Aorta (tissue), 5 donors: Measurements from ENCODE around the gene TDRKH. TPM values are rescaled to one million over a fixed set of nuclear protein-coding genes. Genes with fewer than 3 reads are reported as not detected.

Source experiments
- ATAC-seq: fragments of 200-7000 bp; cut with Tn5 transposase; one replicate; pipeline ENCODE4 v1.9.1; 2022; ENCODE audit warnings: moderate library complexity; ENCODE audit not compliant: low FRiP score
- DNase-seq, 2 donors: peaks; one replicate each; pipeline ENCODE4 v3.0.0-alpha.2; 2020
- H3K27ac ChIP-seq, 2 donors: one replicate each; pipeline ENCODE4 v1.5.1; 2013; ENCODE audit warnings: low read length in 2 of 2, mild to moderate bottlenecking in 2 of 2, moderate library complexity in 2 of 2, control low read depth in 1 of 2, inconsistent platforms in 1 of 2, low read depth in 1 of 2
- H3K27me3 ChIP-seq, 2 donors: one replicate each; pipeline ENCODE4 v1.6.1; 2013; ENCODE audit warnings: control low read depth in 1 of 2, low read length in 1 of 2, mild to moderate bottlenecking in 1 of 2, moderate library complexity in 1 of 2; ENCODE audit not compliant: insufficient read depth in 2 of 2, control insufficient read depth in 1 of 2
- H3K36me3 ChIP-seq, 2 donors: one replicate each; pipeline ENCODE4 v1.6.1; 2013; ENCODE audit warnings: control low read depth in 1 of 2, low read length in 1 of 2, mild to moderate bottlenecking in 1 of 2; ENCODE audit not compliant: insufficient read depth in 2 of 2, control insufficient read depth in 1 of 2
- H3K4me1 ChIP-seq, 2 donors: one replicate each; pipeline ENCODE4 v1.6.1; 2013; ENCODE audit warnings: low read length in 2 of 2, control low read depth in 1 of 2, mild to moderate bottlenecking in 1 of 2, moderate library complexity in 1 of 2; ENCODE audit not compliant: insufficient read depth in 2 of 2, control insufficient read depth in 1 of 2
- H3K4me3 ChIP-seq, 2 donors: one replicate each; pipeline ENCODE4 v1.5.1; 2013; ENCODE audit warnings: low read length in 2 of 2, control low read depth in 1 of 2, mild to moderate bottlenecking in 1 of 2
- H3K9me3 ChIP-seq: one replicate; pipeline ENCODE4 v1.6.1; 2013; ENCODE audit warnings: mild to moderate bottlenecking, low read length; ENCODE audit not compliant: control insufficient read depth
- WGBS, 2 donors: extraction: QIAGEN DNeasy Blood & Tissue Kit; methylation state at CpG; one replicate each; pipeline ENCODE4 v1.1.7; 2013; 5-methylcytosine and 5-hydroxymethylcytosine counted together
- intact Hi-C, 2 donors: fragments of 100-400 bp; cut with DNase I; formaldehyde crosslinking; loops; one replicate each; pipeline versions ENCODE4 v1.14.2 to v1.15.0; 2022
- polyA plus RNA-seq, 2 donors: library from polyadenylated mRNA; stranded (reverse); fragments of 200-250 nt; gene quantifications; one replicate each; pipeline ENCODE4 v1.2.3, GENCODE V29; 2013
- total RNA-seq, 2 donors: library from RNA; stranded (reverse); fragmentation: NEBNext Ultra II Directional; extraction: Animal tissue kit (Norgen Biotek cat#: 25700); gene quantifications; one replicate each; pipeline ENCODE4 v1.2.1, GENCODE V29; 2021
- donor health status: healthy with polysubstance abuse.
- donor health status: Bipolar disorder and iron deficiency.
- donor health status: DM: no; HTN: no; CAD: no.
- donor health status: DM: no; HTN: no; CAD: no.
- donor health status: DM: yes; HTN: yes; CAD: no.

Gene TDRKH
- total and polyA plus RNA-seq, 4 donors = 1.5 to 9.1 (median 3.1) TPM

- Histone ChIP-seq H3K9me3 (no peaks in the 10 kb centered on the region), H3K36me3 (no peaks in the 10 kb centered on the region), H3K27ac (no peak overlapping the region), H3K4me1 (no peaks in the 10 kb centered on the region), H3K4me3 (no peak overlapping the region), H3K27me3 (no peaks in the 10 kb centered on the region)
- WGBS, 2 donors = 52 to 61% methylated on average over 9 of the region's 9 CpGs
- intact Hi-C loops = no loop called here
- ATAC-seq (no peak), DNase-seq (no peak)
Observed at GRCh38 chr1:151827853-151828252, 37.6 kb upstream of the TDRKH start.

- no peaks in the 10 kb centered on the region for H3K27me3 ChIP-seq
Observed at GRCh38 chr1:151825751-151826660, 35.7 kb upstream of the TDRKH start.

GRCh38 chr1:151825204-151825603 is 34.9 kb upstream of the TDRKH start:
- no peaks in the 10 kb centered on the region for H3K27me3 ChIP-seq
- no peak overlapping the region for H3K27ac ChIP-seq
- 78% methylated on average over 9 of the region's 9 CpGs for WGBS, 2 donors
- intact Hi-C loops = no loop called here
- no peaks in the 10 kb centered on the region for H3K4me1 ChIP-seq
- ATAC-seq = no peak
- H3K9me3 ChIP-seq = no peaks in the 10 kb centered on the region
- no peak for DNase-seq
- H3K4me3 ChIP-seq = no peak overlapping the region
- no peaks in the 10 kb centered on the region for H3K36me3 ChIP-seq

More at GRCh38 chr1:151825751-151826660, 35.7 kb upstream of the TDRKH start:
- ATAC-seq (no peak), DNase-seq (no peak)
- WGBS, 2 donors = 51 to 53% methylated on average over 21 of the region's 21 CpGs
- no peaks in the 10 kb centered on the region for H3K4me1 ChIP-seq
- intact Hi-C loops = no loop called here
- H3K4me3 ChIP-seq = no peak overlapping the region
- H3K36me3 ChIP-seq = no peaks in the 10 kb centered on the region
- H3K27ac ChIP-seq = no peak overlapping the region
- no peaks in the 10 kb centered on the region for H3K9me3 ChIP-seq

GRCh38 chr1:151823175-151823574 is 32.9 kb upstream of the TDRKH start:
- ATAC-seq (no peak), DNase-seq (no peak)
- H3K27ac ChIP-seq = no peak overlapping the region
- H3K27me3 ChIP-seq = no peaks in the 10 kb centered on the region
- 74 to 81% methylated on average over 8 of the region's 8 CpGs for WGBS, 2 donors
- intact Hi-C loops = no loop called here
- no peak overlapping the region for H3K4me3 ChIP-seq
- no peaks in the 10 kb centered on the region for H3K36me3 ChIP-seq
- no peaks in the 10 kb centered on the region for H3K4me1 ChIP-seq
- H3K9me3 ChIP-seq = no peaks in the 10 kb centered on the region

- no peaks in the 10 kb centered on the region for H3K9me3 ChIP-seq
- intact Hi-C loops = no loop called here
- H3K27me3 ChIP-seq = no peaks in the 10 kb centered on the region
- WGBS, 2 donors = 50 to 56% methylated on average over 7 of the region's 7 CpGs
- no peak for DNase-seq
- H3K36me3 ChIP-seq = no peaks in the 10 kb centered on the region
- no peak overlapping the region for H3K4me3 ChIP-seq
- H3K27ac ChIP-seq = no peak overlapping the region
- no peaks in the 10 kb centered on the region for H3K4me1 ChIP-seq
- ATAC-seq = no peak
Observed at GRCh38 chr1:151822404-151822803, 32.1 kb upstream of the TDRKH start.

- H3K27me3 ChIP-seq = no peaks in the 10 kb centered on the region
- no peak overlapping the region for H3K4me3 ChIP-seq
- no peak overlapping the region for H3K27ac ChIP-seq
- H3K9me3 ChIP-seq = no peaks in the 10 kb centered on the region
- WGBS, 2 donors = 29 to 40% methylated on average over 2 of the region's 2 CpGs
- DNase-seq = no peak
- no peaks in the 10 kb centered on the region for H3K4me1 ChIP-seq
- ATAC-seq = no peak
- intact Hi-C loops = no loop called here
- no peaks in the 10 kb centered on the region for H3K36me3 ChIP-seq
Observed at GRCh38 chr1:151820940-151821339, 30.6 kb upstream of the TDRKH start.

GRCh38 chr1:151819976-151820623 is 29.8 kb upstream of the TDRKH start:
- intact Hi-C loops = no loop called here
- no peak for DNase-seq
- Histone ChIP-seq H3K4me1 (no peaks in the 10 kb centered on the region), H3K27ac (no peak overlapping the region), H3K9me3 (no peaks in the 10 kb centered on the region), H3K27me3 (no peaks in the 10 kb centered on the region), H3K4me3 (no peak overlapping the region), H3K36me3 (no peaks in the 10 kb centered on the region)
- no peak for ATAC-seq
- 75 to 78% methylated on average over 7 of the region's 7 CpGs for WGBS, 2 donors

- ATAC-seq (no peak), DNase-seq (no peak)
- Histone ChIP-seq H3K36me3 (no peaks in the 10 kb centered on the region), H3K9me3 (no peaks in the 10 kb centered on the region), H3K4me1 (no peaks in the 10 kb centered on the region), H3K27ac (no peak overlapping the region), H3K27me3 (no peaks in the 10 kb centered on the region), H3K4me3 (no peak overlapping the region)
- intact Hi-C loops = no loop called here
- 86 to 89% methylated on average over 12 of the region's 12 CpGs for WGBS, 2 donors
Observed at GRCh38 chr1:151819227-151819835, 29.0 kb upstream of the TDRKH start.
